GM23338 (cell line): ENCODE results near the gene CNPY1. TPM values are rescaled to one million over a fixed set of nuclear protein-coding genes. Genes with fewer than 3 reads are reported as not detected.

Source experiments
- ATAC-seq: fragments of 200-7000 bp; cut with Tn5 transposase; 3 replicates; pipeline ENCODE4 v1.9.1; 2020
- DNase-seq: peaks from one replicate; pipeline ENCODE4 v3.0.0-alpha.2; 2015; ENCODE audit warnings: low spot score
- H2AFZ ChIP-seq: fragments of 200-600 bp; sonication (generic); 2 replicates; pipeline ENCODE4 v1.8.0; 2016; ENCODE audit warnings: antibody characterized with exemption, mild to moderate bottlenecking, moderate library complexity
- H3F3A ChIP-seq: fragments of 200-600 bp; sonication (generic); replicated peaks from 2 replicates; pipeline ENCODE4 v1.8.0; 2017; ENCODE audit warnings: antibody characterized with exemption, mixed run types, low read depth
- H3K27ac ChIP-seq: fragments of 200-600 bp; sonication (generic); 2 replicates; pipeline ENCODE4 v1.6.1; 2016; ENCODE audit warnings: low read depth
- H3K27me3 ChIP-seq: fragments of 200-600 bp; sonication (generic); 2 replicates; pipeline ENCODE4 v1.8.0; 2016; ENCODE audit warnings: mild to moderate bottlenecking, mixed run types, moderate library complexity; ENCODE audit not compliant: insufficient read depth
- H3K36me3 ChIP-seq: fragments of 200-600 bp; sonication (generic); 2 replicates; pipeline ENCODE4 v1.8.0; 2016; ENCODE audit warnings: mild to moderate bottlenecking; ENCODE audit not compliant: insufficient read depth
- H3K4me1 ChIP-seq: fragments of 200-600 bp; sonication (generic); 2 replicates; pipeline ENCODE4 v1.8.0; 2016; ENCODE audit warnings: mild to moderate bottlenecking, moderate library complexity; ENCODE audit not compliant: insufficient read depth
- H3K4me2 ChIP-seq: fragments of 200-600 bp; sonication (generic); 2 replicates; pipeline ENCODE4 v1.7.1; 2017; ENCODE audit warnings: mixed run types
- H3K4me3 ChIP-seq: fragments of 200-600 bp; sonication (generic); 2 replicates; pipeline ENCODE4 v1.6.1; 2016; ENCODE audit warnings: mixed run types
- H3K79me2 ChIP-seq: fragments of 200-600 bp; sonication (generic); replicated peaks from 2 replicates; pipeline ENCODE4 v1.8.0; 2017; ENCODE audit warnings: mild to moderate bottlenecking; ENCODE audit not compliant: insufficient read depth
- H3K9me2 ChIP-seq: fragments of 200-600 bp; sonication (generic); 2 replicates; pipeline ENCODE4 v1.8.0; 2017; ENCODE audit not compliant: insufficient read depth
- H4K20me1 ChIP-seq: fragments of 200-600 bp; sonication (generic); replicated peaks from 2 replicates; pipeline ENCODE4 v1.8.0; 2017; ENCODE audit warnings: mild to moderate bottlenecking; ENCODE audit not compliant: insufficient read depth
- H3K27ac Mint-ChIP-seq: 2 replicates; pipeline ENCODE4 v1.8.0; 2020; ENCODE audit warnings: inconsistent platforms, mild to moderate bottlenecking, moderate library complexity, mixed read lengths
- H3K27me3 Mint-ChIP-seq: 3 replicates; pipeline ENCODE4 v1.8.0; 2022; ENCODE audit warnings: low read depth, mild to moderate bottlenecking, moderate library complexity, mixed read lengths, inconsistent platforms; ENCODE audit not compliant: insufficient read depth, poor library complexity
- H3K36me3 Mint-ChIP-seq: 3 replicates; pipeline ENCODE4 v1.8.0; 2021; ENCODE audit warnings: low read depth, mild to moderate bottlenecking, inconsistent platforms, moderate library complexity, mixed read lengths
- H3K4me1 Mint-ChIP-seq: 3 replicates; pipeline ENCODE4 v1.8.0; 2020; ENCODE audit warnings: mild to moderate bottlenecking, inconsistent platforms, mixed read lengths
- H3K4me3 Mint-ChIP-seq: 3 replicates; pipeline ENCODE4 v1.8.0; 2021; ENCODE audit warnings: moderate library complexity, mild to moderate bottlenecking, inconsistent platforms, mixed read lengths
- H3K9me3 Mint-ChIP-seq: 3 replicates; pipeline ENCODE4 v1.8.0; 2020; ENCODE audit warnings: moderate library complexity, mild to moderate bottlenecking, inconsistent platforms, mixed read lengths
- CREB1 ChIP-seq: fragments of 250-450 bp; sonication (Bioruptor Pico); IDR thresholded peaks from 2 replicates; pipeline ENCODE4 v1.5.0; 2020; ENCODE audit warnings: low read depth, mild to moderate bottlenecking, moderate library complexity
- CTCF ChIP-seq, 2 experiments: fragments of 200-600 bp in 1 of 2; sonication (generic) in 1 of 2; conservative IDR thresholded peaks; 2 replicates each; pipeline versions ENCODE4 v1.5.1 to v1.6.1; 2016 to 2017; ENCODE audit warnings: antibody characterized with exemption in 2 of 2, low read depth in 2 of 2, mild to moderate bottlenecking in 2 of 2, moderate library complexity in 1 of 2
- ETS1 ChIP-seq: IDR thresholded peaks from 2 replicates; pipeline ENCODE4 v1.6.1; 2016; ENCODE audit warnings: antibody characterized with exemption
- EZH2 ChIP-seq: fragments of 200-600 bp; sonication (generic); IDR thresholded peaks from one replicate; pipeline ENCODE4 v1.8.0; 2017; ENCODE audit warnings: antibody characterized with exemption, mild to moderate bottlenecking, low read depth; ENCODE audit not compliant: unreplicated experiment
- EZH2phosphoT487 ChIP-seq: fragments of 200-600 bp; sonication (generic); IDR thresholded peaks from one replicate; pipeline ENCODE4 v1.8.1; 2018; ENCODE audit warnings: antibody characterized with exemption; ENCODE audit not compliant: unreplicated experiment
- JUNB ChIP-seq: IDR thresholded peaks from one replicate; pipeline ENCODE4 v1.6.1; 2016; ENCODE audit warnings: antibody characterized with exemption; ENCODE audit not compliant: unreplicated experiment
- NANOG ChIP-seq: IDR thresholded peaks from 2 replicates; pipeline ENCODE4 v1.6.1; 2016; ENCODE audit warnings: antibody characterized with exemption, borderline replicate concordance
- POLR2AphosphoS5 ChIP-seq: IDR thresholded peaks from 2 replicates; pipeline ENCODE4 v1.6.1; 2016; ENCODE audit warnings: antibody characterized with exemption, low read depth
- REST ChIP-seq: IDR thresholded peaks from one replicate; pipeline ENCODE4 v1.6.1; 2018; ENCODE audit warnings: antibody characterized with exemption; ENCODE audit not compliant: unreplicated experiment
- STAT1 ChIP-seq: IDR thresholded peaks from one replicate; pipeline ENCODE4 v1.6.1; 2016; ENCODE audit warnings: antibody characterized with exemption; ENCODE audit not compliant: unreplicated experiment
- ZNF114 ChIP-seq: fragments of 250-450 bp; sonication (Bioruptor Pico); IDR thresholded peaks from 2 replicates; pipeline ENCODE4 v1.5.0; 2020; ENCODE audit warnings: mild to moderate bottlenecking, moderate library complexity
- ZNF331 ChIP-seq: fragments of 250-450 bp; sonication (Bioruptor Pico); IDR thresholded peaks from 2 replicates; pipeline ENCODE4 v1.5.0; 2020; ENCODE audit warnings: low read depth, mild to moderate bottlenecking, moderate library complexity
- ZNF462 ChIP-seq: fragments of 250-450 bp; sonication (Bioruptor Pico); IDR thresholded peaks from 2 replicates; pipeline ENCODE4 v1.5.0; 2020; ENCODE audit warnings: mild to moderate bottlenecking, moderate library complexity
- polyA plus RNA-seq: library from polyadenylated mRNA; unstranded; fragments of >200 nt; fragmentation: Nextera tagmentation; extraction: Ambion mirVana; gene quantifications from 2 replicates; pipeline ENCODE4 v1.2.1, GENCODE V29; 2016
- total RNA-seq: library from RNA; depleted of rRNA; stranded (reverse); fragments of >200 nt; shearing (Covaris generic); gene quantifications from 2 replicates; pipeline ENCODE4 v1.2.3, GENCODE V29; 2014

Gene CNPY1
- total and polyA plus RNA-seq, 2 experiments from 2014 or later = not detected

- no peak overlapping the region for H2AFZ ChIP-seq
Observed at GRCh38 chr7:155551785-155552611, 5.6 kb upstream of the CNPY1 start.

More at GRCh38 chr7:155551785-155552611, 5.6 kb upstream of the CNPY1 start:
- no peaks in the 10 kb centered on the region; the same call in 2 of the 3 replicates for H3K4me1 Mint-ChIP-seq
- no peaks in the 10 kb centered on the region for H3K9me2 ChIP-seq
- no peaks in the 10 kb centered on the region for H3K9me3 Mint-ChIP-seq
- no peaks in the 10 kb centered on the region for H3K27me3 ChIP-seq
- H4K20me1 ChIP-seq = no peaks in the 10 kb centered on the region
- H3K4me1 ChIP-seq = no peaks in the 10 kb centered on the region
- H3K36me3 Mint-ChIP-seq = no peaks in the 10 kb centered on the region
- H3K79me2 ChIP-seq = no peaks in the 10 kb centered on the region
- no peak overlapping the region for H3K4me2 ChIP-seq
- ATAC-seq (peak; percentile 48; the same call in 2 of the 3 replicates), DNase-seq (no peak)
- peaks cover 3% of the 10 kb centered on the region for H3K27me3 Mint-ChIP-seq
- no peaks in the 10 kb centered on the region for H3K36me3 ChIP-seq
- TF ChIP-seq CREB1 (CRISPR knock-in tag) (no peak), JUNB (no peak), ZNF114 (CRISPR knock-in tag) (no peak), ZNF462 (CRISPR knock-in tag) (no peak), POLR2AphosphoS5 (no peak), CTCF (conservative IDR thresholded peaks at IDR 0.05; ENCODE audit: low read depth in 2 of 2) (no peak), NANOG (no peak), EZH2phosphoT487 (no peak), EZH2 (no peak), STAT1 (no peak), REST (no peak), ZNF331 (CRISPR knock-in tag) (no peak), ETS1 (no peak)
- H3F3A ChIP-seq = no peaks in the 10 kb centered on the region
- no peak overlapping the region for H3K4me3 ChIP-seq
- no peak overlapping the region for H3K4me3 Mint-ChIP-seq
- H3K27ac ChIP-seq = no peak overlapping the region
- no peak overlapping the region for H3K27ac Mint-ChIP-seq
